Measurements from ENCODE around the gene MROH2B. TPM values are rescaled to one million over a fixed set of nuclear protein-coding genes. Genes with fewer than 3 reads are reported as not detected.

MROH2B gene
- total and polyA plus RNA-seq, 7 donors, result 0.07 to 0.36 (median 0.33) TPM; not detected in 4

- H3K36me3 ChIP-seq, result no peaks in the 10 kb centered on the region
- H3K9me3 ChIP-seq, result no peaks in the 10 kb centered on the region
- H3K4me1 ChIP-seq, result peaks cover 0 to 17% (median 2%) of the 10 kb centered on the region in 4 donors
- intact Hi-C loops (cut with DNase I), result no loop called here
- H3K27ac ChIP-seq, result no peak overlapping the region
- no peaks in the 10 kb centered on the region for H3K27me3 ChIP-seq
- DNase-seq, result no peak
- 88 to 91% methylated on average over 2 of the region's 2 CpGs for WGBS, 2 donors
- no peak overlapping the region for H3K4me3 ChIP-seq
- TF ChIP-seq POLR2A (IDR thresholded peaks at IDR 0.05) (no peak), POLR2AphosphoS5 (IDR thresholded peaks at IDR 0.05) (no peak), EP300 (IDR thresholded peaks at IDR 0.05) (no peak), CTCF (IDR thresholded peaks at IDR 0.05) (no peak)
Observed at GRCh38 chr5:40972434-40972833, 98.7 kb downstream of the MROH2B start.

GRCh38 chr5:40962207-40962955 is 108.8 kb downstream of the MROH2B start:
- H3K4me3 ChIP-seq, result no peak overlapping the region
- no peaks in the 10 kb centered on the region for H3K9me3 ChIP-seq
- no peaks in the 10 kb centered on the region for H3K4me1 ChIP-seq
- WGBS, 2 donors, result 68 to 82% methylated on average over 4 of the region's 4 CpGs
- peaks cover 0 to 8% (median 0%) of the 10 kb centered on the region in 4 donors for H3K36me3 ChIP-seq
- intact Hi-C loops (cut with DNase I), result no loop called here
- no peaks in the 10 kb centered on the region for H3K27me3 ChIP-seq
- DNase-seq, result no peak
- no peak for TF ChIP-seq POLR2AphosphoS5 (IDR thresholded peaks at IDR 0.05)
- TF ChIP-seq EP300 (IDR thresholded peaks at IDR 0.05), result no peak
- TF ChIP-seq POLR2A (IDR thresholded peaks at IDR 0.05), result no peak
- H3K27ac ChIP-seq, result no peak overlapping the region

GRCh38 chr5:40960037-40960436 is 111.1 kb downstream of the MROH2B start:
- H3K4me1 ChIP-seq, result no peaks in the 10 kb centered on the region
- no peak overlapping the region for H3K4me3 ChIP-seq
- TF ChIP-seq EP300 (IDR thresholded peaks at IDR 0.05) (no peak), POLR2A (IDR thresholded peaks at IDR 0.05) (no peak), CTCF (IDR thresholded peaks at IDR 0.05) (no peak), POLR2AphosphoS5 (IDR thresholded peaks at IDR 0.05) (no peak)
- no peak for DNase-seq
- no peaks in the 10 kb centered on the region for H3K27me3 ChIP-seq
- intact Hi-C loops (cut with DNase I), result no loop called here
- no peaks in the 10 kb centered on the region for H3K9me3 ChIP-seq
- no peak overlapping the region for H3K27ac ChIP-seq
- peaks cover 0 to 13% (median 0%) of the 10 kb centered on the region in 4 donors for H3K36me3 ChIP-seq
- 93 to 95% methylated on average over 1 of the region's 1 CpG for WGBS, 2 donors

GRCh38 chr5:40958811-40959210 is 112.3 kb downstream of the MROH2B start:
- H3K27me3 ChIP-seq, result no peaks in the 10 kb centered on the region
- WGBS, 2 donors, result 84 to 91% methylated on average over 5 of the region's 5 CpGs
- H3K9me3 ChIP-seq, result no peaks in the 10 kb centered on the region
- no peak overlapping the region for H3K4me3 ChIP-seq
- TF ChIP-seq POLR2AphosphoS5 (IDR thresholded peaks at IDR 0.05), result no peak
- TF ChIP-seq POLR2A (IDR thresholded peaks at IDR 0.05), result no peak
- TF ChIP-seq EP300 (IDR thresholded peaks at IDR 0.05), result no peak
- TF ChIP-seq CTCF (IDR thresholded peaks at IDR 0.05), result no peak
- H3K4me1 ChIP-seq, result no peaks in the 10 kb centered on the region
- intact Hi-C loops (cut with DNase I), result no loop called here
- no peak for DNase-seq
- H3K36me3 ChIP-seq, result peaks cover 0 to 13% (median 0%) of the 10 kb centered on the region in 4 donors
- H3K27ac ChIP-seq, result no peak overlapping the region

- no peak overlapping the region for H3K4me3 ChIP-seq
- H3K27ac ChIP-seq, result no peak overlapping the region
- TF ChIP-seq POLR2AphosphoS5 (IDR thresholded peaks at IDR 0.05), result no peak
- no peak for DNase-seq
- H3K36me3 ChIP-seq, result peaks cover 0 to 13% (median 0%) of the 10 kb centered on the region in 4 donors
- no peaks in the 10 kb centered on the region for H3K27me3 ChIP-seq
- 92 to 93% methylated on average over 3 of the region's 3 CpGs for WGBS, 2 donors
- H3K9me3 ChIP-seq, result no peaks in the 10 kb centered on the region
- intact Hi-C loops (cut with DNase I), result no loop called here
- no peaks in the 10 kb centered on the region for H3K4me1 ChIP-seq
Observed at GRCh38 chr5:40957048-40957447, 114.1 kb downstream of the MROH2B start.

All from sigmoid colon (tissue), 7 donors.